ENCODE measurements around the gene GOLT1A.

DNA sequence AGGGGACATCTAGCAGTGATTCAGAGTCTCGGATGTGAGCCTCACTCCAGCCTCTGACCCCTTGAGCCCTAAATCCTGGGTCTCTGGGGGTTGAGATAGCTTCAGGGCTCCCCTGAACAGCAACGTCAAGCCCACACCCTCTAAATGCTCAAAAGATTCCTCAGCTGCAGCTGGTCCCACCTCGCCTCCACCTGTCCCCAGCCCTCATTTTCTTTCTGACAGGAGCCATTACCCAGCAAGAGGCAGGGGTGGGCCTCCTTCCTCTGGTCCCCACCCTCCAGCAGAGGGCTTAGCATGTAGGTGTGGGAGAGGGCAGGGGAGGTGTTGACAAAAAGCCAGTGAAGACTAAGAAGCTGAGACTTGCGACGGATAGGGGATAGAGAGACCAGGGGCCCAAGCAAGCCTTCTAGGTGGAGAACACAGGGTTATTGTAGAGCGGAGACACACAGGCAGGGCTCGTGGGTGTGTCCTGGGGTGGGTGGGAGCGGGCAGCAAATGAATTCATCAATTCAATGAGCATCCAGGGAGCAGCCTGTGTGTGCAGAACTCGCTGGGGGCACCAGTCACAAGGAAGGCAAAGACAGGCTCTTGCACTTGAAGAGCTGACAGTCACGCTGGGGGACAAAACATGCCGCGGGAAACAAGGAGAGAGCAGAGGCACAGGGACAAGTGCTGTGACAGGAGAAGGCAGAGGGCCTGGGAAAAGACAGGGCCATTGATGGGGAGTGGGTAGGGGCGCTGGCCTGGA lies 48.9 kb upstream of the GOLT1A start:
- TF ChIP-seq, protein P1, sequence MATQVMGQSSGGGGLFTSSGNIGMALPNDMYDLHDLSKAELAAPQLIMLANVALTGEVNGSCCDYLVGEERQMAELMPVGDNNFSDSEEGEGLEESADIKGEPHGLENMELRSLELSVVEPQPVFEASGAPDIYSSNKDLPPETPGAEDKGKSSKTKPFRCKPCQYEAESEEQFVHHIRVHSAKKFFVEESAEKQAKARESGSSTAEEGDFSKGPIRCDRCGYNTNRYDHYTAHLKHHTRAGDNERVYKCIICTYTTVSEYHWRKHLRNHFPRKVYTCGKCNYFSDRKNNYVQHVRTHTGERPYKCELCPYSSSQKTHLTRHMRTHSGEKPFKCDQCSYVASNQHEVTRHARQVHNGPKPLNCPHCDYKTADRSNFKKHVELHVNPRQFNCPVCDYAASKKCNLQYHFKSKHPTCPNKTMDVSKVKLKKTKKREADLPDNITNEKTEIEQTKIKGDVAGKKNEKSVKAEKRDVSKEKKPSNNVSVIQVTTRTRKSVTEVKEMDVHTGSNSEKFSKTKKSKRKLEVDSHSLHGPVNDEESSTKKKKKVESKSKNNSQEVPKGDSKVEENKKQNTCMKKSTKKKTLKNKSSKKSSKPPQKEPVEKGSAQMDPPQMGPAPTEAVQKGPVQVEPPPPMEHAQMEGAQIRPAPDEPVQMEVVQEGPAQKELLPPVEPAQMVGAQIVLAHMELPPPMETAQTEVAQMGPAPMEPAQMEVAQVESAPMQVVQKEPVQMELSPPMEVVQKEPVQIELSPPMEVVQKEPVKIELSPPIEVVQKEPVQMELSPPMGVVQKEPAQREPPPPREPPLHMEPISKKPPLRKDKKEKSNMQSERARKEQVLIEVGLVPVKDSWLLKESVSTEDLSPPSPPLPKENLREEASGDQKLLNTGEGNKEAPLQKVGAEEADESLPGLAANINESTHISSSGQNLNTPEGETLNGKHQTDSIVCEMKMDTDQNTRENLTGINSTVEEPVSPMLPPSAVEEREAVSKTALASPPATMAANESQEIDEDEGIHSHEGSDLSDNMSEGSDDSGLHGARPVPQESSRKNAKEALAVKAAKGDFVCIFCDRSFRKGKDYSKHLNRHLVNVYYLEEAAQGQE (IDR thresholded peaks at IDR 0.05), result no peak
- TF ChIP-seq, protein P2, sequence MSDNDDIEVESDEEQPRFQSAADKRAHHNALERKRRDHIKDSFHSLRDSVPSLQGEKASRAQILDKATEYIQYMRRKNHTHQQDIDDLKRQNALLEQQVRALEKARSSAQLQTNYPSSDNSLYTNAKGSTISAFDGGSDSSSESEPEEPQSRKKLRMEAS (IDR thresholded peaks at IDR 0.05), result no peak
- TF ChIP-seq, protein P3, sequence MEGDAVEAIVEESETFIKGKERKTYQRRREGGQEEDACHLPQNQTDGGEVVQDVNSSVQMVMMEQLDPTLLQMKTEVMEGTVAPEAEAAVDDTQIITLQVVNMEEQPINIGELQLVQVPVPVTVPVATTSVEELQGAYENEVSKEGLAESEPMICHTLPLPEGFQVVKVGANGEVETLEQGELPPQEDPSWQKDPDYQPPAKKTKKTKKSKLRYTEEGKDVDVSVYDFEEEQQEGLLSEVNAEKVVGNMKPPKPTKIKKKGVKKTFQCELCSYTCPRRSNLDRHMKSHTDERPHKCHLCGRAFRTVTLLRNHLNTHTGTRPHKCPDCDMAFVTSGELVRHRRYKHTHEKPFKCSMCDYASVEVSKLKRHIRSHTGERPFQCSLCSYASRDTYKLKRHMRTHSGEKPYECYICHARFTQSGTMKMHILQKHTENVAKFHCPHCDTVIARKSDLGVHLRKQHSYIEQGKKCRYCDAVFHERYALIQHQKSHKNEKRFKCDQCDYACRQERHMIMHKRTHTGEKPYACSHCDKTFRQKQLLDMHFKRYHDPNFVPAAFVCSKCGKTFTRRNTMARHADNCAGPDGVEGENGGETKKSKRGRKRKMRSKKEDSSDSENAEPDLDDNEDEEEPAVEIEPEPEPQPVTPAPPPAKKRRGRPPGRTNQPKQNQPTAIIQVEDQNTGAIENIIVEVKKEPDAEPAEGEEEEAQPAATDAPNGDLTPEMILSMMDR (IDR thresholded peaks at IDR 0.05; ENCODE audit: low read depth, low read length, missing input control), result no peak
- TF ChIP-seq GABPA (IDR thresholded peaks at IDR 0.05 in 1 of 2, conservative IDR thresholded peaks at IDR 0.05 in 1 of 2), result no peak
- no peak for TF ChIP-seq RAD21 (IDR thresholded peaks at IDR 0.05)
- TF ChIP-seq, protein P4, sequence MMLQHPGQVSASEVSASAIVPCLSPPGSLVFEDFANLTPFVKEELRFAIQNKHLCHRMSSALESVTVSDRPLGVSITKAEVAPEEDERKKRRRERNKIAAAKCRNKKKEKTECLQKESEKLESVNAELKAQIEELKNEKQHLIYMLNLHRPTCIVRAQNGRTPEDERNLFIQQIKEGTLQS (IDR thresholded peaks at IDR 0.05), result no peak
